MM.1S (cell line): ENCODE results near the gene COQ10B.
"Not testable (repeated sequence)": the region's sequence is repeated elsewhere in the genome, so short reads cannot be mapped to it uniquely, and the experiment has no call there.

Source experiments
- DNase-seq: peaks from one replicate; pipeline ENCODE4 v3.0.0-alpha.2; 2015
- H2AFZ ChIP-seq: fragments of 300-600 bp; sonication (generic); 2 replicates; pipeline ENCODE4 v1.6.0; 2016; ENCODE audit warnings: antibody characterized with exemption, low read length
- H3F3A ChIP-seq: fragments of 300-600 bp; sonication (generic); 2 replicates; pipeline ENCODE4 v1.6.1; 2016; ENCODE audit warnings: mild to moderate bottlenecking, antibody characterized with exemption, low read length, moderate library complexity, mixed read lengths; ENCODE audit not compliant: insufficient read depth
- H3K27ac ChIP-seq: fragments of 300-600 bp; sonication (generic); 2 replicates; pipeline ENCODE4 v1.5.1; 2016; ENCODE audit warnings: mild to moderate bottlenecking, low read length
- H3K27me3 ChIP-seq: fragments of 300-600 bp; sonication (generic); replicated peaks from 2 replicates; pipeline ENCODE4 v1.6.0; 2016; ENCODE audit warnings: low read length; ENCODE audit not compliant: insufficient read depth
- H3K36me3 ChIP-seq: fragments of 300-600 bp; sonication (generic); replicated peaks from 2 replicates; pipeline ENCODE4 v1.6.1; 2016; ENCODE audit warnings: mild to moderate bottlenecking, low read length, mixed read lengths; ENCODE audit not compliant: insufficient read depth
- H3K4me1 ChIP-seq: fragments of 300-600 bp; sonication (generic); 2 replicates; pipeline ENCODE4 v1.6.1; 2016; ENCODE audit warnings: low read length, mixed read lengths
- H3K4me2 ChIP-seq: fragments of 300-600 bp; sonication (generic); 2 replicates; pipeline ENCODE4 v1.6.0; 2016; ENCODE audit warnings: low read depth, low read length
- H3K4me3 ChIP-seq: fragments of 300-600 bp; sonication (generic); 2 replicates; pipeline ENCODE4 v1.5.1; 2016; ENCODE audit warnings: low read length, mixed read lengths
- H3K79me2 ChIP-seq: fragments of 300-600 bp; sonication (generic); 2 replicates; pipeline ENCODE4 v1.6.1; 2016; ENCODE audit warnings: mixed run types, low read length, mixed read lengths
- H3K9ac ChIP-seq: fragments of 300-600 bp; sonication (generic); 2 replicates; pipeline ENCODE4 v1.6.1; 2016; ENCODE audit warnings: low read length, mixed read lengths
- H3K9me2 ChIP-seq: fragments of 300-600 bp; sonication (generic); replicated peaks from 2 replicates; pipeline ENCODE4 v1.6.1; 2016; ENCODE audit warnings: mild to moderate bottlenecking, low read length, mixed read lengths; ENCODE audit not compliant: insufficient read depth
- H3K9me3 ChIP-seq: fragments of 300-600 bp; sonication (generic); replicated peaks from 2 replicates; pipeline ENCODE4 v1.6.1; 2016; ENCODE audit warnings: mild to moderate bottlenecking, low read length, mixed read lengths; ENCODE audit not compliant: insufficient read depth
- H4K20me1 ChIP-seq: fragments of 300-600 bp; sonication (generic); 2 replicates; pipeline ENCODE4 v1.6.1; 2016; ENCODE audit warnings: mild to moderate bottlenecking, low read length, moderate library complexity, mixed read lengths; ENCODE audit not compliant: insufficient read depth
- CTCF ChIP-seq: fragments of 300-600 bp; sonication (generic); IDR thresholded peaks from 2 replicates; pipeline ENCODE4 v1.5.1; 2016; ENCODE audit warnings: antibody characterized with exemption, low read length, mixed read lengths
- EZH2 ChIP-seq: fragments of 300-600 bp; sonication (generic); optimal IDR thresholded peaks from 2 replicates; pipeline ENCODE3; 2017; ENCODE audit warnings: low read depth, mild to moderate bottlenecking, antibody characterized with exemption, low read length, mixed read lengths
- EZH2phosphoT487 ChIP-seq: fragments of 300-600 bp; sonication (generic); IDR thresholded peaks from 2 replicates; pipeline ENCODE4 v1.6.1; 2018; ENCODE audit warnings: antibody characterized with exemption, low read length

Gene COQ10B

GRCh38 chr2:197477797-197478196 lies 24.4 kb downstream of the COQ10B start:
- H3K27me3 ChIP-seq, result no peaks in the 10 kb centered on the region
- no peak overlapping the region for H3K9ac ChIP-seq
- H2AFZ ChIP-seq, result no peak overlapping the region
- H3K4me2 ChIP-seq, result no peak overlapping the region
- no peaks in the 10 kb centered on the region for H3K79me2 ChIP-seq
- no peaks in the 10 kb centered on the region for H4K20me1 ChIP-seq
- no peak for DNase-seq
- H3K9me2 ChIP-seq, result no peaks in the 10 kb centered on the region
- no peak overlapping the region for H3K27ac ChIP-seq
- no peak overlapping the region for H3K4me3 ChIP-seq
- H3K36me3 ChIP-seq, result 0 out of 2 replicates have a peak, but pooled peaks cover 3% of the 10 kb centered on the region
- peaks cover 33% of the 10 kb centered on the region for H3K4me1 ChIP-seq
- no peaks in the 10 kb centered on the region for H3K9me3 ChIP-seq
- TF ChIP-seq EZH2phosphoT487 (no peak), EZH2 (no peak)
- peaks cover 25% of the 10 kb centered on the region for H3F3A ChIP-seq

- H3K27me3 ChIP-seq, result no peaks in the 10 kb centered on the region
- no peaks in the 10 kb centered on the region for H3K36me3 ChIP-seq
- H3F3A ChIP-seq, result peaks cover 40% of the 10 kb centered on the region
- no peaks in the 10 kb centered on the region for H4K20me1 ChIP-seq
- H3K27ac ChIP-seq, result no peak overlapping the region
- no peaks in the 10 kb centered on the region for H3K9me2 ChIP-seq
- H3K9me3 ChIP-seq, result no peaks in the 10 kb centered on the region
- no peak overlapping the region for H3K4me2 ChIP-seq
- H3K4me3 ChIP-seq, result no peak overlapping the region
- DNase-seq, result no peak
- TF ChIP-seq CTCF, result no peak
- no peak for TF ChIP-seq EZH2phosphoT487
- TF ChIP-seq EZH2, result no peak
- no peaks in the 10 kb centered on the region for H3K79me2 ChIP-seq
- no peak overlapping the region for H2AFZ ChIP-seq
- H3K4me1 ChIP-seq, result peaks cover 37% of the 10 kb centered on the region
- H3K9ac ChIP-seq, result no peak overlapping the region
Measured at GRCh38 chr2:197480165-197481036, 27.0 kb downstream of the COQ10B start.

GRCh38 chr2:197484248-197484647 lies 30.9 kb downstream of the COQ10B start:
- peaks cover 24% of the 10 kb centered on the region for H3K36me3 ChIP-seq
- H3K27ac ChIP-seq, H3K27me3 ChIP-seq, H2AFZ ChIP-seq, H3K4me2 ChIP-seq, H3K4me3 ChIP-seq, H4K20me1 ChIP-seq, H3K9me2 ChIP-seq, H3K9ac ChIP-seq, DNase-seq, H3K9me3 ChIP-seq: not testable (repeated sequence)
- H3F3A ChIP-seq, result peaks cover 39% of the 10 kb centered on the region
- peaks cover 13% of the 10 kb centered on the region for H3K79me2 ChIP-seq
- H3K4me1 ChIP-seq, result peaks cover 18% of the 10 kb centered on the region

- H3K79me2 ChIP-seq, result peaks cover 32% of the 10 kb centered on the region
- peaks cover 41% of the 10 kb centered on the region for H3K36me3 ChIP-seq
- H3F3A ChIP-seq, result peaks cover 56% of the 10 kb centered on the region
- no peaks in the 10 kb centered on the region; the same call in 1 of the 2 replicates for H4K20me1 ChIP-seq
- TF ChIP-seq CTCF, result no peak
- no peak for TF ChIP-seq EZH2
- TF ChIP-seq EZH2phosphoT487, result no peak
- H2AFZ ChIP-seq, result no peak overlapping the region
- H3K4me3 ChIP-seq, result no peak overlapping the region
- H3K9me2 ChIP-seq, result no peaks in the 10 kb centered on the region
- H3K27me3 ChIP-seq, result no peaks in the 10 kb centered on the region
- H3K9ac ChIP-seq, result no peak overlapping the region
- no peak overlapping the region for H3K4me2 ChIP-seq
- no peak for DNase-seq
- peaks cover 10% of the 10 kb centered on the region for H3K4me1 ChIP-seq
- no peak overlapping the region for H3K27ac ChIP-seq
- no peaks in the 10 kb centered on the region for H3K9me3 ChIP-seq
Measured at GRCh38 chr2:197486175-197486574, 32.8 kb downstream of the COQ10B start.
